ENCODE measurements around the gene MAP4K2.
A peak's percentile ranks its signal among the peaks of the same experiment; 100 is the strongest.

DNA sequence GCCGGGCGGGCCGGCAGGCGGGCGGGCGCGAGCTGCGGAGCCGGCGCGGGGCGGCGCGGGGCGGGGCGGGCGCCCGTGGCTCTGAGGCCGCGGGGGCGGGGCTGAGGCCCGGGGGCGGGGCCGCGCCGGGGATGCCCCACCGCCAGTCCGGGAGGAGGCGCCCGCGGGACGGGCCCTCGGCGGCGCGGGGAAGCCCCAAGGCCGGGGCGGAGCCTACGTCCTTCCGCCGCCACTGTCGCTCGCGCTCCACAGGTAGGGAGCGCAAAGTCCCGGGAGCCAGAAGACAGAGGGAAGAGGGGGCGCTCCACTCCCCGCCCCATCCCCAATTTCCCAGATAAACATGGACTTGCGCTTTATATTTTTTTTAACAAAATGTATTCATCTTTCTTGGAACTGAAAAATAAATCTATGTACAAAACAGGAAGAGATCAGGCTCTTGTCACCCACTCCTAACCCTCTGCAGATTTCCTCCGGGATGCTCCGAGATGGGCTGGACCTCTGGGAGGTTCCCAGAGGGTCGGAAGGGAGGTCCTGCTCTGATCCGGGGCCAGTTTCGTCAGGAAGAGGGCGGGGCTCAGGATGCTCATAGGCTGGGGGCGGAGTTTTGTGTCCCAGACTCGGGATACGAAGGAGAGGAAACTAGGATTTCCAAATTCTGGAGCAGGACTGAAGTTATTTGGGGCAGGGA, at the start of gene MAP4K2:
- TF ChIP-seq ZBTB42 (CRISPR knock-in tag; IDR thresholded peaks at IDR 0.05) (no peak), CTCF (CRISPR knock-in tag; IDR thresholded peaks at IDR 0.05) (peak; percentile 65), MBD4 (IDR thresholded peaks at IDR 0.05; ENCODE audit: borderline replicate concordance, low read length) (no peak), NFE2L1 (CRISPR knock-in tag; IDR thresholded peaks at IDR 0.05; ENCODE audit: borderline replicate concordance) (no peak), EZH2 (conservative IDR thresholded peaks at IDR 0.05; ENCODE audit: low read depth, low read length) (no peak), TCF7L2 (IDR thresholded peaks at IDR 0.05; ENCODE audit: low read depth, low read length) (no peak), EHMT2 (IDR thresholded peaks at IDR 0.05; ENCODE audit: borderline replicate concordance, low read depth, low read length) (no peak), EP300 (IDR thresholded peaks at IDR 0.05; ENCODE audit: low read depth in 2 of 2, low read length in 2 of 2) (no peak), EP300 (CRISPR knock-in tag; IDR thresholded peaks at IDR 0.05; ENCODE audit: borderline replicate concordance) (no peak), SMAD1 (CRISPR knock-in tag; IDR thresholded peaks at IDR 0.05; ENCODE audit: borderline replicate concordance, low read depth) (no peak), CENPX (CRISPR knock-in tag; IDR thresholded peaks at IDR 0.05) (no peak), IKZF1 (IDR thresholded peaks at IDR 0.05) (no peak), MYC (CRISPR knock-in tag; IDR thresholded peaks at IDR 0.05; ENCODE audit: borderline replicate concordance) (no peak; the same call in 1 of the 2 replicates), POLR2AphosphoS5 (IDR thresholded peaks at IDR 0.05; ENCODE audit: low read depth, low read length) (peak; percentile 40; the same call in 1 of the 2 replicates), ADNP (CRISPR knock-in tag; IDR thresholded peaks at IDR 0.05) (no peak)
